ENCODE measurements around the gene LSM5.

DNA sequence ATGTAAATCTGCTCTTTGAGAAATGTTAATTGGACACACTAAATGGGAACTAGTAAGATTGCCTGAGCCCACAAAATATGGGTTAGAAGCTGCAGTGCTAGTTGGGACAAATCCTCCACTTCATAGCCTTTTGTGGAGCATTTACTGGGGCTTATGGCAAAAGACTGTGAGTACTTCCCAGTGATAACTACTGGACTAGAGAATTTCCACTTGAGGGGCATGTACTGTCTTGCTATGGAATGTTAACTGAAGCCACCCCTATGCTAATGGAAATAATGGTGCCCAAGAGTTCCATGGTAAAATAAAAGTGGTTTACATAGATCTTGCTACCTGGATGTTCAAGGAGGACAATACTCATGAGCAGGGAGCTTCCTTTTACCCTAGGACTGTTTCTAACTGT lies 34.5 kb upstream of the LSM5 start:
- no peak for TF ChIP-seq SREBF2 (IDR thresholded peaks at IDR 0.05)
- no peak for TF ChIP-seq CEBPB (IDR thresholded peaks at IDR 0.05)
- TF ChIP-seq RFX5 (IDR thresholded peaks at IDR 0.05) = no peak
- TF ChIP-seq MYC (IDR thresholded peaks at IDR 0.05; ENCODE audit: borderline replicate concordance, low read length) = no peak
- no peak for TF ChIP-seq BHLHE40 (IDR thresholded peaks at IDR 0.05; ENCODE audit: low read depth, low read length)
- no peak for TF ChIP-seq SMC3 (IDR thresholded peaks at IDR 0.05)

All from A549 (cell line).